ENCODE data around the gene RND3. TPM values are rescaled to one million over a fixed set of nuclear protein-coding genes. Genes with fewer than 3 reads are reported as not detected.

The RND3 gene
- total RNA-seq, 3 donors from 2014 or later: 42.2 to 80.1 (median 57.5) TPM

DNA sequence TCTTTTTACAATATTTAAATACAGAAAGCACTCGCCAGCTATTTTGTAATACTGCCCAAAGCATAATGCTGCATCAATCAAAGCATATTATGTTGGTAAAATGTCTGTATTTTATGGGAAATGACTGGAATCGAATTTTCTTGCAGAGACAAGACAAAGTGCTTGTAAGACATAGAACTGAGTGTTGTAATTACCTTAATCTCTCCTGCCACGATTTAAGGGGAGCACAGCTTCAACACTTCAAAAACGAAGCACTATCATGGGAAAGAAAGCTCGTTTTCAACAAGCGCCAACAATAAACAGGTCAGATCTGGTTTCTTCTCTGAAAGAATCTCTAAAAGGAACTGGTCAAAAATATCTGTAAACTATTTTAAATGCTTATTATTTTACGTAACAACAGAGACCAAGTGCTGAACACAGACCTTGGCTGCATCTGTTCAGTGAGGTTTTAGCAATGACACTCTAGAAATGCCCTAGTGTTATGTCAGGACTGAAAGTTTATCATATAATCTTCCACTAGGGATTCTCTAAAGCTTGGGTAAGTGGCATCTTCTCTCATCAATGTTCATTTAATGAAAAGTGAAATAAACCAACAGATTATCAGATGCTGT is 19.0 kb downstream of the RND3 start:
- TF ChIP-seq, protein P1, sequence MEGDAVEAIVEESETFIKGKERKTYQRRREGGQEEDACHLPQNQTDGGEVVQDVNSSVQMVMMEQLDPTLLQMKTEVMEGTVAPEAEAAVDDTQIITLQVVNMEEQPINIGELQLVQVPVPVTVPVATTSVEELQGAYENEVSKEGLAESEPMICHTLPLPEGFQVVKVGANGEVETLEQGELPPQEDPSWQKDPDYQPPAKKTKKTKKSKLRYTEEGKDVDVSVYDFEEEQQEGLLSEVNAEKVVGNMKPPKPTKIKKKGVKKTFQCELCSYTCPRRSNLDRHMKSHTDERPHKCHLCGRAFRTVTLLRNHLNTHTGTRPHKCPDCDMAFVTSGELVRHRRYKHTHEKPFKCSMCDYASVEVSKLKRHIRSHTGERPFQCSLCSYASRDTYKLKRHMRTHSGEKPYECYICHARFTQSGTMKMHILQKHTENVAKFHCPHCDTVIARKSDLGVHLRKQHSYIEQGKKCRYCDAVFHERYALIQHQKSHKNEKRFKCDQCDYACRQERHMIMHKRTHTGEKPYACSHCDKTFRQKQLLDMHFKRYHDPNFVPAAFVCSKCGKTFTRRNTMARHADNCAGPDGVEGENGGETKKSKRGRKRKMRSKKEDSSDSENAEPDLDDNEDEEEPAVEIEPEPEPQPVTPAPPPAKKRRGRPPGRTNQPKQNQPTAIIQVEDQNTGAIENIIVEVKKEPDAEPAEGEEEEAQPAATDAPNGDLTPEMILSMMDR (IDR thresholded peaks at IDR 0.05): no peak

DNA sequence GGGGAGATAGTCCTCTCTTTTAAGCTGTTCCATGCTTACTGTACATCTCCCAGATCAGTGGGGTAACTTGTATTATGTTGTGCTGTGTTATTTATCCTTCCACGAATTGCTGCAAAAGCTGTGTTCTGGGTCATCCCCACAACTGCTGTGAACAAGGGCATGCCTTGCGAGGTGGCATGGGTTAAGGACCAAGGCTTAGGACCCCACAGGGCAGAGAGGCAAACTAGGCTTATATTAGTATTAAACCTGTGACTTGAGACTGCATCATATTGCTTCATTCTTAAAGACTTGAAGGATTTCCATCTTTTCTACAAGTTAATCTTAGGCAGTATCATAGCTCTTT is 19.9 kb downstream of the RND3 start:
- ATAC-seq (no peak), DNase-seq (no peak)
- peaks cover 7% of the 10 kb centered on the region for H3K4me1 ChIP-seq (ENCODE audit: low read depth)
- no peaks in the 10 kb centered on the region for H3K9me3 ChIP-seq
- TF ChIP-seq, protein P1 (IDR thresholded peaks at IDR 0.05): no peak
- intact Hi-C loops (cut with DNase I, micrococcal nuclease): no loop called here
- H3K4me3 ChIP-seq: no peak overlapping the region
- peaks cover 8% of the 10 kb centered on the region for H3K36me3 ChIP-seq (ENCODE audit: low read depth)

More for the DNA sequence above, 19.0 kb downstream of the RND3 start:
- peaks cover 8% of the 10 kb centered on the region for H3K36me3 ChIP-seq (ENCODE audit: low read depth)
- H3K9me3 ChIP-seq: no peaks in the 10 kb centered on the region
- ATAC-seq: no peak
- peaks cover 10% of the 10 kb centered on the region for H3K4me1 ChIP-seq (ENCODE audit: low read depth)
- H3K4me3 ChIP-seq: no peak overlapping the region
- no peak for DNase-seq
- intact Hi-C loops (cut with DNase I, micrococcal nuclease): no loop called here

DNA sequence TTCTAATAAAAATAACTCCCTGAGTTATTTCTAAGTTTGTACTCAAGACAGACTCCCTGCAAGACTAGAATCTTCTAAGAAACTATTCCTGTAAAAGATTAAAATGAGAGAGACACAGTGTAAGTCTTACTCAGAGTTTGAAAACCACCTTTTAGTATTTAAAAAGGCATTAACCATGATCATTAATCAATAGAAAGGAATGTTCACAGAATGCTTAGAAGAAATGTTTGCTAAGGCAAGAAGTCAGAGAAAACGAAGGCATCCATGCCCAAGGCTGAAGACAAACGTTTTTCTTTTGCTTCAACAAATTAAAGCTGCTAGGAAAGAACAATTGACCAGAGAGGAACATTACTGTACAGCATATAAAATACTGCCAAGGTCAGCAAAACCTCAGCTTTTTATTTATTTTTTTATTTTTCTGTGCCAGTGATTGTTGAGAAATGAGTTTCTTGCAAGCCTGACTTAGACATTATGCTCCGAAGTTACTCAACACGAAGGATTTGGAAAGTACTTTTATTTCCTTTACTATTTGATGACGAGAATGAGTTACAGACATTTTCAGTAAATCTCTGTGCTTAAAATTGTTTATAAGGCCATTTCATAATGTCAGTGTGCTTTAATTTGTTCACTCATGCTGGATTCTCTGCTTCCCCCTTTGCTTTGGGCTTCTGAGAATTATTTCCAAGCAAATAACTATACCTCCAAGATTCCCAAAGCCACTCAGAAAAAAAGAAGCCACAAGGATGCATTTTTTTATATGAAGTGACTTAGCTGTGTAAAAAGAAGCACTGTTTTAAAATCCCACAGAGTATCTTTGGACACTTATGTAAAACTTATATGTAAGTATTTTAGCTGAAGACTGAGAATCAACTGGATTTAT is 20.5 kb downstream of the RND3 start:
- Histone ChIP-seq H3K36me3 (ENCODE audit: low read depth) (peaks cover 8% of the 10 kb centered on the region), H3K4me1 (ENCODE audit: low read depth) (peaks cover 4% of the 10 kb centered on the region), H3K4me3 (no peak overlapping the region), H3K9me3 (no peaks in the 10 kb centered on the region)
- DNase-seq (no peak), ATAC-seq (no peak)
- TF ChIP-seq, protein P1 (IDR thresholded peaks at IDR 0.05): no peak
- intact Hi-C loops (cut with DNase I, micrococcal nuclease): no loop called here

DNA sequence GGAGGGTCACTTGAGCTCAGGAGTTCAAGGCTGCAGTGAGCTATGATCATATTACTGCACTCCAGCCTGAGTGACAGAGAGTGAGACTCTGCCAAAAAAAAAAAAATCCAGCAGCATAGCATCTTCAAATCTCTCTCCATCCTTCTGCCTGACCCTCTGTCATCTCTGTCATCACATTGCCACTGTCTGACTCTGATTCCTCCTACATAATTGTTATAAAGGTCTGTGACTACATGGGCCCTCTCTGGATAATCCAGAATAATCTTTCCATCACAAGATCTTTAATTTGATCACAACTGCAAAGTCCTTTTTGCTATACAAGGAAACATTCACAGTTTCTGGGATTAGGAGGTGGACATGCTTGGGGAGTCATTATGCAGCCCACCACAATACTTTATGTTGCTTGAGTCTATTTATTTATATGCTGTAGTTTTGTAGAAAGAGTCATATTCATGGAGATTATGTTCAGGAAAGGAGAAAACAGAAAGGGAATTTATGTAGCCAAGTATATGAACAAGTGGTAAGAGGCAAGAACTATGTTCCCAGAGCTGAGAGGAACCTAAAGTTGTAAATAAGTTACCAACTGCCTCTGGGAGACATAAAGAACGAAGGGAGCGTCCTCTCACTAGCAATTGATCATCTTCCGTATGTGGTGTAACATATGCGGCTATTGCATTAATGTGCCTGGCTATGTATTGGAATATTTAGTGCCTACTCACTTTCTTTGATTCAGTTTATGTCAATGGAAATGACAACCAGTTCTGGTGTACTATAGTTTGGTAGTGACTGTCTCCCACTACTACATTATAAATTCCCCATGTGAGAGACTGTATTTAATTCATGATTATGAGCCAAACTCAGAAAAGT is 21.5 kb downstream of the RND3 start:
- Histone ChIP-seq H3K4me1 (ENCODE audit: low read depth) (no peaks in the 10 kb centered on the region), H3K4me3 (no peak overlapping the region), H3K36me3 (ENCODE audit: low read depth) (peaks cover 3% of the 10 kb centered on the region), H3K9me3 (no peaks in the 10 kb centered on the region)
- ATAC-seq (no peak), DNase-seq (no peak)
- intact Hi-C loops (cut with DNase I, micrococcal nuclease): no loop called here
- TF ChIP-seq, protein P1 (IDR thresholded peaks at IDR 0.05): no peak

DNA sequence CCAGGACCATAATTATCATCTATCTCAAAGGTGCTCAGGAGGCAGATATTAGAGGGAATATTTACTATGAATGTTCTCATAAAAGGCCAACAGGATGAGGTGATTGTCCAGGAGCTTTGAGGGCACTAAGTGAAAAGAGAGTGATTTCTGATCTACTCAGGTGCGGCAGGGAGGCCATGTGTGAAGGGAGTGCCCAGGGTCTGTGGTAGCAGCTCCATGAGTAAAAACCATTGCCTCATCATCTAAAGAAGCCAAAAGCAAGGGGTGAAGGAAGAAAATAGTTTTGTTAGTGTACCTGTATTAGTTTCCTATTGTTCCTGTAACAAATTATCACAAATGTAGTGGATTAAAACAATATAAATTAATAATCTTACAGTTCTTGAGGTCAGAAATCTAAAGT is 22.5 kb downstream of the RND3 start:
- no peaks in the 10 kb centered on the region for H3K36me3 ChIP-seq (ENCODE audit: low read depth)
- DNase-seq (no peak), ATAC-seq (no peak)
- no peaks in the 10 kb centered on the region for H3K9me3 ChIP-seq
- H3K4me3 ChIP-seq: no peak overlapping the region
- intact Hi-C loops (cut with DNase I, micrococcal nuclease): no loop called here
- H3K4me1 ChIP-seq (ENCODE audit: low read depth): no peaks in the 10 kb centered on the region
- TF ChIP-seq, protein P1 (IDR thresholded peaks at IDR 0.05): no peak

Measured in mucosa of descending colon (tissue), 3 donors.